Parathyroid adenoma (tissue), 2 donors: ENCODE data around the gene CTNNAL1.

Experiments used
- H2AFZ ChIP-seq: fragments of 300-600 bp; sonication (generic); one replicate; pipeline ENCODE4 v1.7.0; 2017; ENCODE audit warnings: antibody characterized with exemption, mild to moderate bottlenecking
- H3K27ac ChIP-seq: fragments of 300-600 bp; sonication (generic); one replicate; pipeline ENCODE4 v1.7.0; 2017
- H3K27me3 ChIP-seq: fragments of 300-600 bp; sonication (generic); one replicate; pipeline ENCODE4 v1.7.0; 2017; ENCODE audit warnings: low read length; ENCODE audit not compliant: control insufficient read depth, insufficient read depth
- H3K36me3 ChIP-seq: fragments of 300-600 bp; sonication (generic); one replicate; pipeline ENCODE4 v1.7.0; 2017; ENCODE audit warnings: low read length; ENCODE audit not compliant: control insufficient read depth, insufficient read depth
- H3K4me1 ChIP-seq: fragments of 300-600 bp; sonication (generic); one replicate; pipeline ENCODE4 v1.7.0; 2017; ENCODE audit warnings: control low read depth
- H3K4me2 ChIP-seq: fragments of 300-600 bp; sonication (generic); one replicate; pipeline ENCODE4 v1.7.0; 2017; ENCODE audit warnings: low read length
- H3K4me3 ChIP-seq: fragments of 300-600 bp; sonication (generic); one replicate; pipeline ENCODE4 v1.7.0; 2017; ENCODE audit warnings: low read depth, low read length
- H3K79me2 ChIP-seq: fragments of 300-600 bp; sonication (generic); one replicate; pipeline ENCODE4 v1.7.0; 2017; ENCODE audit warnings: control low read depth
- H3K9ac ChIP-seq: fragments of 300-600 bp; sonication (generic); one replicate; pipeline ENCODE4 v1.7.0; 2017; ENCODE audit warnings: mild to moderate bottlenecking
- H3K9me3 ChIP-seq: fragments of 300-600 bp; sonication (generic); one replicate; pipeline ENCODE4 v1.7.0; 2017; ENCODE audit warnings: low read length; ENCODE audit not compliant: control insufficient read depth
- CTCF ChIP-seq: fragments of 300-600 bp; sonication (generic); IDR thresholded peaks from one replicate; pipeline ENCODE4 v1.7.0; 2017; ENCODE audit warnings: antibody characterized with exemption, mild to moderate bottlenecking
- donor health status: primary hyperparathyroidism.

Gene CTNNAL1

DNA sequence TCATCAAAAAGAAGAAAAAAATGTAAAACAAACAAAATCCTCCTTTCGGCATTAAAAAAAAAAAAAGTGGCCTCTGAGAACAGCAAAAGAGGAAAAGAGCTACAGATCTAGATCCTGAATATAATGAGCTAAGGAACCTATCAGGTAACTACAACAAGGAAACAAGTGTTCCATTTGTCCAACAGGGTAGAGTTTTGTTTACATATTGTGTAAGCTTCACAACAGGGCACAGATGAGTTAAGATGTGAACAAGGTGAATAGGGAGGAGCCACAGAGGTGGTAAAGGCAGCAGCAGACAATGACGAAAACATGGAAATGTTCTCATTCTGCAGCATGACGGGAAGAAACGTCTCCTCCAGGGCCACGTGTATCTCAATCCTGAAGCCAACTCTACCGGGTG lies 93.8 kb downstream of the CTNNAL1 start:
- TF ChIP-seq CTCF: no peak
- no peaks in the 10 kb centered on the region for H3K79me2 ChIP-seq
- H3K4me1 ChIP-seq: no peaks in the 10 kb centered on the region
- H3K9me3 ChIP-seq: no peaks in the 10 kb centered on the region
- no peak overlapping the region for H2AFZ ChIP-seq
- no peak overlapping the region for H3K9ac ChIP-seq
- no peaks in the 10 kb centered on the region for H3K36me3 ChIP-seq
- H3K27ac ChIP-seq: no peak overlapping the region
- no peaks in the 10 kb centered on the region for H3K27me3 ChIP-seq
- H3K4me2 ChIP-seq: no peak overlapping the region
- H3K4me3 ChIP-seq: no peak overlapping the region

- no peak overlapping the region for H3K27ac ChIP-seq
- no peaks in the 10 kb centered on the region for H3K27me3 ChIP-seq
- no peak overlapping the region for H3K4me3 ChIP-seq
- no peak overlapping the region for H3K4me2 ChIP-seq
- no peaks in the 10 kb centered on the region for H3K9me3 ChIP-seq
- H3K79me2 ChIP-seq: no peaks in the 10 kb centered on the region
- no peak overlapping the region for H2AFZ ChIP-seq
- H3K9ac ChIP-seq: no peak overlapping the region
- H3K4me1 ChIP-seq: no peaks in the 10 kb centered on the region
- no peaks in the 10 kb centered on the region for H3K36me3 ChIP-seq
- no peak for TF ChIP-seq CTCF
These were observed 99.9 kb downstream of the CTNNAL1 start for GRCh38 chr9:108913391-108913790.

- no peak overlapping the region for H3K4me3 ChIP-seq
- no peaks in the 10 kb centered on the region for H3K4me1 ChIP-seq
- no peak overlapping the region for H3K9ac ChIP-seq
- H3K27ac ChIP-seq: no peak overlapping the region
- no peaks in the 10 kb centered on the region for H3K36me3 ChIP-seq
- no peaks in the 10 kb centered on the region for H3K79me2 ChIP-seq
- no peak overlapping the region for H3K4me2 ChIP-seq
- no peak overlapping the region for H2AFZ ChIP-seq
- no peaks in the 10 kb centered on the region for H3K9me3 ChIP-seq
- no peak for TF ChIP-seq CTCF
- H3K27me3 ChIP-seq: no peaks in the 10 kb centered on the region
These were observed 101.5 kb downstream of the CTNNAL1 start for GRCh38 chr9:108911820-108912219.

DNA sequence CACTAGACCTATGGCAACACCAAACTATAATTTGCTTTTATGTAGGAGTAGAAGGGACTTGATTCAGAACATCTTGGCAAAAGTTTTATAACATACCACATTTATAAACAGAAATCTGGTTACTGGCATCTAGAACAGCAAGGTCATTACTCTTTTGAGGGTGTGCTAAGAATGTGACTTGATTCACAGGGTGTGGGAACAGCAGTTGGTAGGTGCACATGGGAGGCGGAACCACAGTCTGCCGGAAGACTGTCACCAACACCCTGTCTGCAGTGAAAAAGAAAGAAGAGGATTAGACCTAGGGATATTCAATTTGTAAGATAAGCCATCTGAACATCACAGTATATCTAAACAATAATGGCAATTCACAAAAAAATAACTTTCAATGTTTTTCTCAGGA lies 102.4 kb downstream of the CTNNAL1 start:
- H3K36me3 ChIP-seq: no peaks in the 10 kb centered on the region
- no peak overlapping the region for H3K9ac ChIP-seq
- H3K4me1 ChIP-seq: no peaks in the 10 kb centered on the region
- no peak overlapping the region for H2AFZ ChIP-seq
- no peak overlapping the region for H3K4me3 ChIP-seq
- no peaks in the 10 kb centered on the region for H3K27me3 ChIP-seq
- no peak for TF ChIP-seq CTCF
- no peak overlapping the region for H3K4me2 ChIP-seq
- H3K79me2 ChIP-seq: no peaks in the 10 kb centered on the region
- no peak overlapping the region for H3K27ac ChIP-seq
- no peaks in the 10 kb centered on the region for H3K9me3 ChIP-seq

DNA sequence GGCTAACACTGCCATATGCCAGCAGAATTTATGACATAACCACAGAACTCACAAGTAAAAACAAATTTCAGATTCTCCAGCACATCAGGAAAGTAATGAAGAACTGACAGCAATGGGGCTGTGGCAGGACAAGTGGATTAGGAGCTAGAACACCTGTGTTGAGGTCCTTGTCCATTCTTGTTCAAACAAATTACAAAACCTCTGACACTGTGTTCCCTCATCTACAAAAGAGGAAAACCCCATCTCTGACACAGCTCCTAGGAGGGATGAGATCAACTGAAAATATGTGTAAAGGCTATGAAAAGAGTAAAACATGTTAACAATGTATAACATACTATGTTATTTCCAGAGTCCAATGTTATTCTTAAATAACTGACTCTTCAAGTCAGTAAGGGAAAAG lies 102.9 kb downstream of the CTNNAL1 start:
- H3K27me3 ChIP-seq: no peaks in the 10 kb centered on the region
- no peaks in the 10 kb centered on the region for H3K79me2 ChIP-seq
- H3K4me3 ChIP-seq: no peak overlapping the region
- no peaks in the 10 kb centered on the region for H3K9me3 ChIP-seq
- no peak overlapping the region for H3K4me2 ChIP-seq
- H3K4me1 ChIP-seq: no peaks in the 10 kb centered on the region
- H3K9ac ChIP-seq: no peak overlapping the region
- H2AFZ ChIP-seq: no peak overlapping the region
- TF ChIP-seq CTCF: no peak
- H3K27ac ChIP-seq: no peak overlapping the region
- no peaks in the 10 kb centered on the region for H3K36me3 ChIP-seq
